Measurements from ENCODE around the gene PRDX3.

PRDX3 gene

DNA sequence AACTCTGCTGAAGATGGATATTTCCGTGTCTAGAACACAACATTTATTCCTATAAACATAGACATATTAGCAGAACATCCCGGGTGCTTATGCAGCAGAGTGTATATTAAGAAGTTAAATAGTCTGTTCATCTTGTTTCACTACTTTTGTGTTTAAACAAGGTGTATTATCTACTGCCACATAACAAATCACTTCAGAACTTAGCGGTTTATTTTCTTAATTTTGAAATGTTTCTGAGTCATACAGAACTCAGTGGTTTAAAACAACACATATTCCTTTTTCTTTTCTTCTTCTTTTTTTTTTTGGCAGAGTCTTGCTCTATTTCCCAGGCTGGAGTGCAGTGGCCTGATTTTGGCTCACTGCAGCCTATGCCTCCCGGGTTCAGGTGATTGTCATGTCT, 48.9 kb downstream of the PRDX3 start:
- DNase-seq (ENCODE audit: low read depth in 2 of 2), result no peak

GRCh38 chr10:119125942-119126341, 52.7 kb downstream of the PRDX3 start:
- no peak for DNase-seq (ENCODE audit: low read depth in 2 of 2)

- DNase-seq (ENCODE audit: low read depth in 2 of 2), result no peak
These were observed 57.7 kb downstream of the PRDX3 start for GRCh38 chr10:119120875-119121274.

DNA sequence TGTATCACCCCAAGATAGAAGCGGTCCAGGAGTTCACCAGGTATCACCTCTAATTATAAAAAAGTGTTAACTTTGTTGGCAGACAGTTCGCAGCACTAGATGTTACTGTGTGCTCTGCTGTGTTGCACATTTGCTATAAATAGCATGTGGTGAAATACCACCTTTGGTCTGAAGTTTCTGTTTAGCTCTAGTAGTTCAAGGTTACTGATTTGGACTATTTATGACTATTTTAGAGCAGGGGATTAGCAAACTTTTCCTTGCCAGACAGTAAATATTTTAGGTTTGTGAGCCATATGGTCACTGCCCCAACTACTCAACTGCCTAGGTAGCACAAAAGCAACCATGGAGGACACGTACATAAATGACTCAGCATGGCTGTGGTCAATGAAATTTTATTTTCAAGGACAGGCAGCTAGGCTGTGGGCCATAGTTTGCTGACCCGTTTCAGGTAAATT, 58.2 kb downstream of the PRDX3 start:
- no peak for DNase-seq (ENCODE audit: low read depth in 2 of 2)

GRCh38 chr10:119119400-119119799, 59.2 kb downstream of the PRDX3 start:
- no peak for DNase-seq (ENCODE audit: low read depth in 2 of 2)

DNA sequence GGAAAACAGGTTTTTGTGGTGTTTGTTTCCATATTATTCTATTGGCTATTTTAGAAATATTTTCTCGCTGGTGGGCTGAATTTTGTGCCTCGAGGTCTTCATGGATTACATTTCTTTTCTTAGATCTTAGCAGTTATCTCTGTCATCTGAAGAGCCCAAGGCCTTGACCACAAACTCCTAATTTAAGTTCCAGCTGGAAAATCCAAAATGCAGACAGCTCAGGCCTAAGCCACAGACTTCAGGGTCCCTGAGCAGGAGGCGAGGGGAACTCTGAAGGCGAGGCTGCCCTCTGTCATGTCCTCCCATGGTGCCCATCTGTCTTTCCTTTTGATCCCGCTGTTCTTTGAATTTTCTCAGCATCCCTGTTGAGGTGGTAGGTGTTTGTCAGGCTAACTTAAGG, 60.4 kb downstream of the PRDX3 start:
- no peak for DNase-seq (ENCODE audit: low read depth in 2 of 2)

Measured in stimulated activated CD4-positive, alpha-beta T cell treated with anti-CD3 and anti-CD28 coated beads, Interleukin-1b, Interleukin-23, amount 100 ng/mL, for 1 hour (primary cell).